GM21529 (cell line): ENCODE measurements around the gene MED15.

ENCODE experiments used
- ATAC-seq: cut with Tn5 transposase; IDR thresholded peaks from one replicate; pipeline ENCODE4 v1.9.1; 2021; ENCODE audit not compliant: unreplicated experiment

MED15 gene

GRCh38 chr22:20550851-20551744 is 43.7 kb downstream of the MED15 start:
- no peak for ATAC-seq

GRCh38 chr22:20551805-20552442 is 44.5 kb downstream of the MED15 start:
- ATAC-seq = no peak

GRCh38 chr22:20552443-20553401 is 45.3 kb downstream of the MED15 start:
- ATAC-seq = no peak

- no peak for ATAC-seq
Measured at GRCh38 chr22:20553947-20554741, 46.7 kb downstream of the MED15 start.

- no peak for ATAC-seq
Measured at GRCh38 chr22:20554824-20555223, 47.4 kb downstream of the MED15 start.

- no peak for ATAC-seq
Measured at GRCh38 chr22:20558534-20558933, 51.1 kb downstream of the MED15 start.

GRCh38 chr22:20559174-20559760 is 51.9 kb downstream of the MED15 start:
- no peak for ATAC-seq

GRCh38 chr22:20560716-20561115 is 53.3 kb downstream of the MED15 start:
- ATAC-seq = no peak

GRCh38 chr22:20561882-20562281 is 54.5 kb downstream of the MED15 start:
- ATAC-seq = no peak

- ATAC-seq = no peak
Measured at GRCh38 chr22:20562607-20563465, 55.4 kb downstream of the MED15 start.

GRCh38 chr22:20563466-20563906 is 56.1 kb downstream of the MED15 start:
- no peak for ATAC-seq

- ATAC-seq = no peak
Measured at GRCh38 chr22:20563941-20564371, 56.5 kb downstream of the MED15 start.

- no peak for ATAC-seq
Measured at GRCh38 chr22:20565079-20565734, 57.8 kb downstream of the MED15 start.

- ATAC-seq = no peak
Measured at GRCh38 chr22:20565761-20566160, 58.4 kb downstream of the MED15 start.

GRCh38 chr22:20566420-20567260 is 59.2 kb downstream of the MED15 start:
- ATAC-seq = no peak

- no peak for ATAC-seq
Measured at GRCh38 chr22:20567371-20567847, 60.0 kb downstream of the MED15 start.

GRCh38 chr22:20567993-20568417 is 60.6 kb downstream of the MED15 start:
- no peak for ATAC-seq
